GM18505 (cell line): ENCODE results near the gene SERP2.

ENCODE experiments used
- ATAC-seq: cut with Tn5 transposase; IDR thresholded peaks from one replicate; pipeline ENCODE4 v1.9.1; 2021; ENCODE audit not compliant: unreplicated experiment
- POLR2A ChIP-seq: IDR thresholded peaks from 4 replicates; pipeline ENCODE4 v1.6.1; 2011; ENCODE audit warnings: borderline replicate concordance; ENCODE audit not compliant: insufficient read depth, insufficient read length; ENCODE audit errors: extremely low read depth

SERP2 gene

GRCh38 chr13:44365008-44365407 is 8.6 kb upstream of the SERP2 start:
- no peak for ATAC-seq
- TF ChIP-seq POLR2A = no peak

DNA sequence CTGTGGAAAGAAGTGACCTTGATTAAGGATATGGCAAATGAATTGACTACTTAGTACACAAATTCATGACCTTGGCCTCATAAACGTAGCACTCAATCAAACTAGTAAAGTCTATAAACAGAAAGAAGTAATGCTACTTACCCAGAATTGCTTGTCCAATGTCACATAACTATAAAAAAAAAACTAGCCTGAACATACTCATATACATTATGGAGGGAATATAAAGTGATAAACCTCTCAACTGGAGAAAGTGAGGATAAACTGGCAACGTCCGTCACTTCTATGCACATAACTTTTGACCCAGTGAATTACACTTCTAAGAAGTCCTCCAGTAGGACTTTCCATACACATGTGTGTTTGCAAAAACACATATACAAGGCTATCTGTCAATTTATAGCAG is 7.7 kb upstream of the SERP2 start:
- no peak for ATAC-seq
- TF ChIP-seq POLR2A = no peak

- no peak for TF ChIP-seq POLR2A
- no peak for ATAC-seq
These were observed 5.5 kb upstream of the SERP2 start for GRCh38 chr13:44368062-44368591.

- no peak for TF ChIP-seq POLR2A
These were observed 4.8 kb upstream of the SERP2 start for GRCh38 chr13:44368599-44369368.

DNA sequence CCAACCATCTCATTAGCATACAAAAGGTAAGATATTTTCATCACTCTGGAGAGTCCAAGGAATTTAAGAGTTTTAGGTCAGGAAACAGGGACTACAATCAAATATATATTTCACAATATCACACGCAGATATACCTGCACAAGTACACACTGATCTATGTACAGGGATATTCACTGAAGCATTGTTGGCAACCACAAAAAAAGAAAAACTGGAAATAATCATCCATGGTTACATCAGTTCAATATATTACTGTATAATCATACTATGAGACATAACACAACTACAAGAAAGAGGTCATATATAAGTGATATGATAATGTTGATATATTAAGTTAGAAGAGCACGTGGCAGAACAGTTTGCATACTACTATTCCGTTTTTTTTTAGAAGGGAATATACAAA is 2.2 kb upstream of the SERP2 start:
- ATAC-seq = no peak
- no peak for TF ChIP-seq POLR2A

More at GRCh38 chr13:44368599-44369368, 4.8 kb upstream of the SERP2 start:
- ATAC-seq = no peak

DNA sequence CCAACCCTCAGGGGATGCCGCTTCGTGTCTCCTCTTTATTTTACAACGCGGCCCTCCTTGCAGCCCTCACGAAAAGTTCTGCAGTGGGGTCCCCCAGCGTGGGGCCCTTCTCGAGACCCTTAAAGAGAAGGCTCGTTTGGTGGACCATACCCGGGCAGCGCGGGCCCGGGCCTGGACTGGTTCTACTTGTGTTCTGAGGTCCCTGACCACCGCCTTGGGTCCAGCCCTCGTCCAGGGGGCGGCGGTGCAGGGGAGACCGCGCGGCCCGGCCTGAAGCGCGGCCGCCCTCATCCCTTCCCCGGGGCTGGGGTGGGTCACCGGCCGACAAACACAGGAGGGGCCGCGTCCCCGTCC is 400 bp upstream of the SERP2 start:
- TF ChIP-seq POLR2A = no peak
- no peak for ATAC-seq

DNA sequence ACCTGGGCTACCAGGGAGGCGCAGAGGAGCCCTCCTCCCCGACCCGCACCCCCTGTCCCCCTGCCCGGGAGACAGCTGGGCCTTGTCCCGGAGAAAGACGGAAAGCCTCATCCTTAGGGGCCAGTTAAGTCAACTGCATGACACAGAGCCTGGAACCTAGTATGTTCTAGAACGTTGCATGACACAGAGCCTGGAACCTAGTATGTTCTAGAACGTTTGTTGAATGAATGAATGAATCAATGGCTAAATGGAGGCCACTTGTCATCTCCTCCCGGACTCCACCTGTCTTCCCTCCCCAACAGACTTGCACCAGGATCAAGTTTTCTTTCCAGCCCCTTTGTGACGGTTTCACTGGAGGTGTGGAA is 706 bp downstream of the SERP2 start:
- no peak for TF ChIP-seq POLR2A
- no peak for ATAC-seq

- no peak for ATAC-seq
These were observed 4.7 kb downstream of the SERP2 start for GRCh38 chr13:44378277-44378676.

DNA sequence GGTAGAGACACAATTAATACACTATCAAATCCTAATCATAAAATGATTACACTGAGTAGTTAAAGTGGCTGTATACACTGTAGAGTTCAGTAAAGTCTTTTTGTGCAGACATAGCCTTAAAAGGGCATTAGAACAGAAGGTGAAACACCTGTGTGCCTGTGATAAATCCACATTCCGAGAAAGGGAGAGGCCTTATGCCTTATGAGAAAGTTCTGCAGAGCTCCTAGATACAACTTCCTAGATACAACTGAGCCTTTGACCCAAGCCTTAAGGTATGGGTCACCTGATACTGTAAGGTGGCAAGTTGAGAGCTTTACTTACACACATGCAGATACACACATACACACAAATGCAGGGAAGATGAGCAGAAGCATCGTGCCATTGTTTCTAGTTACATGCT is 6.3 kb downstream of the SERP2 start:
- ATAC-seq = no peak
- TF ChIP-seq POLR2A = no peak

More at GRCh38 chr13:44378277-44378676, 4.7 kb downstream of the SERP2 start:
- TF ChIP-seq POLR2A = no peak

DNA sequence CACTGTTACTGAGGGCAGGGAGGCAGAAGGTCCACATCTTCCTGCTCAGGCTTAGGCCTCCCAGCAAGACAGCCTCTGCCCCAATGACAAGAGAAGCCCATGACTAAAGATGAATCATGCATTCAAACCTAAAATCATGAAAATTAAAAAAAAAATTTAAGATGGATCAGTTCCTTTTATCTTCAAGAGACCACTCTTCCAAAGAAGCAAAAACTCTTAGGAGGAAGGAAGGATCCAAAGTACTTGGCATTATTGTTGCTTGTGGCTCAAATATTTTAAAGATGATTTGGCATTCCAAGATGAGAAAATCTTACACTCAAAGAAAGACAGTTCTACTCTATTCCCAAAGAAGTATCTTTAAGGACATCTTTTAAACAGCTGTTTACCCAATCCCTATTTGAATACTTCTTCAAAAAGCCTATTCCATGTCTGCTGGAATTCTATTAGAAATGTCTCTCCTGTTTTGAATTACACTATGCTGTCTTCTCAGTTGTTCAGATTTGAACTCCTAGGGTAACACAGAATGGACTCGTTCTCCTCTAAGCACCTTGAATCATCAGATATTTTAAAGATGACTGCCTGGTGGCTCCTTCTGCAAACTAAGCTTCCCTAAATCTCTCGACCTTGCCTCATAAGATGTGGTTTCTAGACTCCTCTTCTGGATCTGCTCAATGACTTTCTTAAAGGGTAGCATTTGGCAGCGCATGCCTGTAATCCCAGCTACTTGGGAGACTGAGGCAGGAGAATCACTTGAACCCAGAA is 7.0 kb downstream of the SERP2 start:
- no peak for ATAC-seq
- TF ChIP-seq POLR2A = no peak

DNA sequence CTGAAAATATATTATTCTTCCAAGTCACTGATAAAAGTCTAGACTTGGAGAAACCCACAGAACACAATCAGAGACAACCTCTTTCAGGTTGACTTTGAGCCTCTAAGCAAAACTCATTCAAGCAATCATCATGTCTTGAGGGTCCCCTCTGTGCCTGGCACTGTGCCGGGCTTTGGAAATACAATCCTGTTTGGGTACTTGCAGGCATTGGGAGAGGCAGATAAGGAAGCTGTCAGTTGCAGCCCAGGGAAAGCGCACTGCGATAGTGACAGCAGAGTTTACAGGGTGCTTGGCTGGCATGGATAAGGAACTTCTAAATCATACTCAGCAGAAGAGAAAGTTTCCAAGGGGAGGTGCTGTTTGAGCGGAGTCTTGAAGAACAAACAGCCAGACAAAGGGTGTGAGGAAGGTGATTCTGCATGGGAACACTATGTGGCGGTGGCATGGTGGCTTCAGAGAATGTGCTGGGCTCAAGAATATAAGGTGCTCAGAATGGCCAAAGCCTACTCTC is 9.1 kb downstream of the SERP2 start:
- ATAC-seq = no peak
- TF ChIP-seq POLR2A = no peak

DNA sequence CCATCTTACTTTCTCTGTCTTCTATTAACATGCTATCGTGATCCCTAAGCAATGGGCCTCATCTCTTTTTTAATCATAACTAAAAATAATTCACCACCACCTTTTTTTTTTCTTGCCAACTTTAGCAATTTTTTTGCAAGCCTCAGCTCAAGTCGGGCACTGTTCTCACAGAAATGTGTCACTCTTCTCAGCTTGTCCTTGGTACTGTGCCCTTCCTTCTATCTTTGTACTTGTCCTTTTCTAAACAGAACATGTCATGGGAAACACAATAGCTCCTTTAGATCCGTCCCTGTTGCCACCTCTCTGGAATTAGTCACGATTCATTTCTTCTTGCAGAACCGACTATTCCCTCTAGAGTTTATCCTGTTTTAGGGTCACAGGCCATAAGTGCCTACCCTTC is 10.3 kb downstream of the SERP2 start:
- no peak for TF ChIP-seq POLR2A
- no peak for ATAC-seq

GRCh38 chr13:44384778-44385177 is 11.2 kb downstream of the SERP2 start:
- no peak for TF ChIP-seq POLR2A
- no peak for ATAC-seq

DNA sequence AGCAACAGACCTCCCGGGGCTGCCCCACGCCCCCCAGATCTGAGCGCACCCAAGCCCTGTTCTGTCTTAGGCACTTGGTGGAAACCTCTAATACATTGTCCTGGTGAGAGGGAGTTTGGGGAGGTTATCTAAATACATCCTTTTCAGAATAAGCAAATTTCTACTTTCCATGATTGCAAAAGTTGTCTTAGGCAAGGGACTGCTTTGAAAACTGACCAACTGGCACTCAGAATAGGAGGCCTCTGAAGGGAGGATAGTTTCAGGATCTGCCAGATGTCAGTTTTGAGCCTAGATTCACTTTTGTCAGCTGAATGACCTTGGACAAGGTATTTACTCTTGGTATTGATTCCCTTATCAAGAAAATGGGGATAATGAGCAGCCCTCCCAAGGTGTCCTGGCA is 11.8 kb downstream of the SERP2 start:
- no peak for ATAC-seq
- TF ChIP-seq POLR2A = no peak
